DMS53 (cell line): ENCODE results near the gene KRT222.

Experiments
- DNase-seq: peaks from one replicate; lab custom pipeline; 2025; lab: John Stamatoyannopoulos, UW

The KRT222 gene

GRCh38 chr17:40664582-40665333 is at the start of gene KRT222:
Gene KRT222, minus strand, starts transcription at chr17:40665177. Its CDS starts 78 bp downstream, at chr17:40665099.
- no peak for DNase-seq

- DNase-seq, result no peak
These were observed 49.5 kb upstream of the KRT222 start for GRCh38 chr17:40714473-40714872.

- no peak for DNase-seq
These were observed 42.8 kb upstream of the KRT222 start for GRCh38 chr17:40707745-40708144.

- no peak for DNase-seq
These were observed 40.6 kb upstream of the KRT222 start for GRCh38 chr17:40705584-40705983.

GRCh38 chr17:40703652-40704051 is 38.7 kb upstream of the KRT222 start, which contains the start of gene KRT24:
Gene KRT24, minus strand, starts transcription at chr17:40703752. Its CDS starts 59 bp downstream, at chr17:40703693.
- DNase-seq, result no peak

GRCh38 chr17:40702271-40702670 is 37.3 kb upstream of the KRT222 start:
- no peak for DNase-seq

GRCh38 chr17:40699853-40700252 is 34.9 kb upstream of the KRT222 start:
- peak; percentile 37 for DNase-seq

- no peak for DNase-seq
These were observed 34.4 kb upstream of the KRT222 start for GRCh38 chr17:40699371-40699770.

GRCh38 chr17:40697297-40697696 is 32.3 kb upstream of the KRT222 start:
- DNase-seq, result no peak

GRCh38 chr17:40696651-40697072 is 31.7 kb upstream of the KRT222 start:
- no peak for DNase-seq

- DNase-seq, result peak; percentile 8
These were observed 31.0 kb upstream of the KRT222 start for GRCh38 chr17:40695874-40696472.

- peak; percentile 5 for DNase-seq
These were observed 29.6 kb upstream of the KRT222 start for GRCh38 chr17:40694584-40694983.

- DNase-seq, result no peak
These were observed 22.1 kb upstream of the KRT222 start for GRCh38 chr17:40687106-40687505.

GRCh38 chr17:40686192-40686591 is 21.2 kb upstream of the KRT222 start:
- no peak for DNase-seq

GRCh38 chr17:40680998-40681397 is 16.0 kb upstream of the KRT222 start:
- DNase-seq, result no peak

GRCh38 chr17:40679523-40679907 is 14.5 kb upstream of the KRT222 start:
- DNase-seq, result no peak

- no peak for DNase-seq
These were observed 14.0 kb upstream of the KRT222 start for GRCh38 chr17:40678902-40679522.

- DNase-seq, result no peak
These were observed 10.9 kb upstream of the KRT222 start for GRCh38 chr17:40675905-40676304.

GRCh38 chr17:40672654-40673053 is 7.7 kb upstream of the KRT222 start:
- DNase-seq, result no peak

- no peak for DNase-seq
These were observed 6.3 kb upstream of the KRT222 start for GRCh38 chr17:40671282-40671681.

- no peak for DNase-seq
These were observed 1.4 kb upstream of the KRT222 start for GRCh38 chr17:40666331-40666730.

GRCh38 chr17:40663252-40663651 is 1.7 kb downstream of the KRT222 start:
- no peak for DNase-seq

GRCh38 chr17:40659911-40660310 is 5.1 kb downstream of the KRT222 start:
- DNase-seq, result no peak
